Stimulated activated CD4-positive, alpha-beta T cell treated with anti-CD3 and anti-CD28 coated beads, TNF-alpha, amount 100 ng/mL, for 1 hour (primary cell): ENCODE results near the gene CIROP.
A peak's percentile ranks its signal among the peaks of the same experiment; 100 is the strongest.

Experiments
- DNase-seq, 3 donors: peaks; one replicate each; pipeline ENCODE4 v3.0.0-alpha.2; 2020; ENCODE audit warnings: low read depth in 3 of 3, low spot score in 1 of 3

Gene CIROP

GRCh38 chr14:23067847-23068788, 36.7 kb downstream of the CIROP start:
- no peak for DNase-seq

- DNase-seq, result no peak
These were observed 37.7 kb downstream of the CIROP start for GRCh38 chr14:23066855-23067744.

GRCh38 chr14:23066368-23066767, 38.4 kb downstream of the CIROP start:
- no peak for DNase-seq

GRCh38 chr14:23063601-23064000, 41.2 kb downstream of the CIROP start:
- no peak for DNase-seq

GRCh38 chr14:23062002-23062401, 42.8 kb downstream of the CIROP start:
- no peak for DNase-seq

- DNase-seq, result no peak
These were observed 44.1 kb downstream of the CIROP start for GRCh38 chr14:23060536-23061260.

GRCh38 chr14:23058654-23059504, 45.9 kb downstream of the CIROP start:
- no peak for DNase-seq

GRCh38 chr14:23057757-23058653, 46.8 kb downstream of the CIROP start:
- DNase-seq, result peak; percentile 71 to 85 (median 74)

- peak; percentile 22 to 49 (median 32) for DNase-seq
These were observed 47.6 kb downstream of the CIROP start, which contains the start of gene CDH24 for GRCh38 chr14:23056956-23057756. Gene CDH24, minus strand, starts transcription at chr14:23057520. Its CDS starts 1,787 bp downstream, at chr14:23055733.

- peak; percentile 26 to 42 (median 32) for DNase-seq
These were observed 48.4 kb downstream of the CIROP start for GRCh38 chr14:23056145-23056955.

GRCh38 chr14:23055621-23056144, 49.1 kb downstream of the CIROP start:
- no peak for DNase-seq

GRCh38 chr14:23055147-23055550, 49.6 kb downstream of the CIROP start:
- DNase-seq, result no peak

- DNase-seq, result no peak
These were observed 50.6 kb downstream of the CIROP start for GRCh38 chr14:23054000-23054811.

GRCh38 chr14:23053426-23053825, 51.4 kb downstream of the CIROP start:
- no peak for DNase-seq

GRCh38 chr14:23052671-23053070, 52.1 kb downstream of the CIROP start:
- DNase-seq, result no peak

GRCh38 chr14:23052182-23052623, 52.6 kb downstream of the CIROP start:
- no peak for DNase-seq
